SU-DHL-6 (cell line): ENCODE measurements around the gene FOXP3.

Source experiments
- H2AFZ ChIP-seq: fragments of 200-600 bp; sonication (generic); 2 replicates; pipeline ENCODE4 v1.6.1; 2014; ENCODE audit warnings: low read depth, mild to moderate bottlenecking, moderate library complexity, mixed read lengths, antibody characterized with exemption, low read length; ENCODE audit not compliant: severe bottlenecking
- H3F3A ChIP-seq: fragments of 200-600 bp; shearing (Covaris generic); 2 replicates; pipeline ENCODE4 v1.6.0; 2016; ENCODE audit warnings: antibody characterized with exemption, mild to moderate bottlenecking; ENCODE audit not compliant: insufficient read depth
- H3K27ac ChIP-seq: fragments of 200-600 bp; sonication (generic); 2 replicates; pipeline ENCODE4 v1.5.1; 2016; ENCODE audit warnings: low read depth, mild to moderate bottlenecking, low read length, moderate library complexity, mixed read lengths
- H3K27me3 ChIP-seq: fragments of 200-600 bp; sonication (generic), shearing (Covaris generic); 2 replicates; pipeline ENCODE4 v1.6.0; 2014; ENCODE audit warnings: mild to moderate bottlenecking, low read length
- H3K36me3 ChIP-seq: fragments of 200-600 bp; sonication (generic); 2 replicates; pipeline ENCODE4 v1.6.1; 2014; ENCODE audit warnings: mild to moderate bottlenecking, low read length, mixed read lengths
- H3K4me2 ChIP-seq: fragments of 300-600, 200-600 bp; shearing (Covaris generic), sonication (generic); 2 replicates; pipeline ENCODE4 v1.6.0; 2014; ENCODE audit warnings: low read length, low read depth, mild to moderate bottlenecking; ENCODE audit not compliant: poor library complexity, severe bottlenecking
- H3K4me3 ChIP-seq: fragments of 200-600 bp; sonication (generic); 2 replicates; pipeline ENCODE4 v1.5.1; 2014; ENCODE audit warnings: antibody characterized with exemption, low read length, mild to moderate bottlenecking, mixed read lengths; ENCODE audit not compliant: insufficient read depth, poor library complexity, severe bottlenecking
- H3K79me2 ChIP-seq: fragments of 200-600 bp; sonication (generic); 2 replicates; pipeline ENCODE4 v1.6.1; 2014; ENCODE audit warnings: mild to moderate bottlenecking, low read length, moderate library complexity; ENCODE audit not compliant: insufficient read depth
- H3K9ac ChIP-seq: fragments of 200-600 bp; sonication (generic); 2 replicates; pipeline ENCODE4 v1.7.0; 2014; ENCODE audit warnings: mild to moderate bottlenecking, low read length
- H3K9me2 ChIP-seq: fragments of 200-600 bp; sonication (generic); replicated peaks from 2 replicates; pipeline ENCODE4 v1.6.1; 2014; ENCODE audit warnings: low read length; ENCODE audit not compliant: insufficient read depth
- H3K9me3 ChIP-seq: fragments of 200-600 bp; sonication (generic); 2 replicates; pipeline ENCODE4 v1.6.1; 2014; ENCODE audit warnings: low read length, mixed read lengths; ENCODE audit not compliant: insufficient read depth
- H4K20me1 ChIP-seq: fragments of 200-600 bp; sonication (generic); 2 replicates; pipeline ENCODE4 v1.6.1; 2014; ENCODE audit warnings: low read depth, mild to moderate bottlenecking, antibody characterized with exemption, low read length, moderate library complexity, mixed read lengths
- CTCF ChIP-seq: fragments of 200-600 bp; sonication (generic); IDR thresholded peaks from one replicate; pipeline ENCODE4 v1.5.1; 2017; ENCODE audit warnings: antibody characterized with exemption, mild to moderate bottlenecking, low read length, moderate library complexity; ENCODE audit not compliant: insufficient read depth, poor library complexity, severe bottlenecking
- EZH2phosphoT487 ChIP-seq: fragments of 200-600 bp; sonication (generic), shearing (Covaris generic); conservative IDR thresholded peaks from 2 replicates; pipeline ENCODE4 v1.6.1; 2018; ENCODE audit warnings: mild to moderate bottlenecking, antibody characterized with exemption, low read length, moderate library complexity, mixed read lengths

Gene FOXP3

GRCh38 chrX:49276671-49277534 lies 12.4 kb upstream of the FOXP3 start:
- H3K9ac ChIP-seq, result no peak overlapping the region
- H3K27me3 ChIP-seq, result no peaks in the 10 kb centered on the region
- no peak overlapping the region for H2AFZ ChIP-seq
- no peak overlapping the region for H3K4me2 ChIP-seq
- H3K4me3 ChIP-seq, result no peak overlapping the region
- no peaks in the 10 kb centered on the region for H3K79me2 ChIP-seq
- no peaks in the 10 kb centered on the region for H3K36me3 ChIP-seq
- no peaks in the 10 kb centered on the region for H3K9me2 ChIP-seq
- no peaks in the 10 kb centered on the region for H4K20me1 ChIP-seq
- H3K9me3 ChIP-seq, result no peaks in the 10 kb centered on the region
- no peak overlapping the region for H3K27ac ChIP-seq
- H3F3A ChIP-seq, result no peaks in the 10 kb centered on the region
- TF ChIP-seq EZH2phosphoT487 (no peak), CTCF (no peak)

GRCh38 chrX:49276207-49276606 lies 11.7 kb upstream of the FOXP3 start:
- H3K4me3 ChIP-seq, result no peak overlapping the region
- no peaks in the 10 kb centered on the region for H3K9me3 ChIP-seq
- H3K9me2 ChIP-seq, result no peaks in the 10 kb centered on the region
- H4K20me1 ChIP-seq, result no peaks in the 10 kb centered on the region
- H3K9ac ChIP-seq, result no peak overlapping the region
- TF ChIP-seq CTCF (no peak), EZH2phosphoT487 (no peak)
- no peak overlapping the region for H3K4me2 ChIP-seq
- no peaks in the 10 kb centered on the region for H3K27me3 ChIP-seq
- H3K79me2 ChIP-seq, result no peaks in the 10 kb centered on the region
- H3F3A ChIP-seq, result no peaks in the 10 kb centered on the region
- H3K27ac ChIP-seq, result no peak overlapping the region
- no peaks in the 10 kb centered on the region for H3K36me3 ChIP-seq
- H2AFZ ChIP-seq, result no peak overlapping the region

- TF ChIP-seq CTCF (no peak), EZH2phosphoT487 (no peak)
- H3K36me3 ChIP-seq, result no peaks in the 10 kb centered on the region
Observed at GRCh38 chrX:49273181-49273727, 8.7 kb upstream of the FOXP3 start.

More at GRCh38 chrX:49273181-49273727, 8.7 kb upstream of the FOXP3 start:
- no peak overlapping the region for H3K27ac ChIP-seq
- no peak overlapping the region for H2AFZ ChIP-seq
- H3K27me3 ChIP-seq, result no peaks in the 10 kb centered on the region
- H4K20me1 ChIP-seq, result no peaks in the 10 kb centered on the region
- 0 out of 2 replicates have a peak, but pooled peaks cover 3% of the 10 kb centered on the region for H3K79me2 ChIP-seq
- no peak overlapping the region for H3K4me2 ChIP-seq
- H3K4me3 ChIP-seq, result no peak overlapping the region
- H3K9me2 ChIP-seq, result no peaks in the 10 kb centered on the region
- no peaks in the 10 kb centered on the region for H3F3A ChIP-seq
- H3K9ac ChIP-seq, result no peak overlapping the region
- H3K9me3 ChIP-seq, result no peaks in the 10 kb centered on the region
